Endodermal cell (in vitro differentiated cells): Measurements from ENCODE around the gene SLC9C2. TPM values are rescaled to one million over a fixed set of nuclear protein-coding genes. Genes with fewer than 3 reads are reported as not detected.

Experiments used
- DNase-seq: peaks from one replicate; pipeline ENCODE4 v3.0.0-alpha.2; 2017
- H3K27ac ChIP-seq: 2 replicates; pipeline ENCODE4 v1.5.1; 2013; ENCODE audit warnings: mild to moderate bottlenecking, low read depth, low read length, moderate library complexity
- H3K27me3 ChIP-seq: 2 replicates; pipeline ENCODE4 v1.6.1; 2013; ENCODE audit warnings: mild to moderate bottlenecking, low read length, moderate library complexity; ENCODE audit not compliant: insufficient read depth, control insufficient read depth, poor library complexity, severe bottlenecking
- H3K36me3 ChIP-seq: 2 replicates; pipeline ENCODE4 v1.7.0; 2013; ENCODE audit warnings: mild to moderate bottlenecking, low read length, moderate library complexity; ENCODE audit not compliant: control insufficient read depth, insufficient read depth
- H3K4me1 ChIP-seq: one replicate; pipeline ENCODE4 v1.7.0; 2013; ENCODE audit warnings: low read length; ENCODE audit not compliant: control insufficient read depth, insufficient read depth
- H3K4me3 ChIP-seq: 2 replicates; pipeline ENCODE4 v1.5.1; 2013; ENCODE audit warnings: mild to moderate bottlenecking, low read length, moderate library complexity
- H3K9ac ChIP-seq: 2 replicates; pipeline ENCODE4 v1.6.1; 2013; ENCODE audit warnings: mild to moderate bottlenecking, low read length, moderate library complexity; ENCODE audit not compliant: poor library complexity, severe bottlenecking; ENCODE audit errors: extremely low read depth
- H3K9me3 ChIP-seq: 2 replicates; pipeline ENCODE4 v1.6.1; 2013; ENCODE audit warnings: mild to moderate bottlenecking, low read length, moderate library complexity; ENCODE audit not compliant: control insufficient read depth
- H3K27ac Mint-ChIP-seq: 2 replicates; pipeline ENCODE4 v1.8.0; 2020; ENCODE audit warnings: mixed read lengths
- H3K27me3 Mint-ChIP-seq: 2 replicates; pipeline ENCODE4 v1.8.0; 2021; ENCODE audit warnings: mild to moderate bottlenecking, mixed read lengths; ENCODE audit not compliant: insufficient read depth
- H3K36me3 Mint-ChIP-seq: 2 replicates; pipeline ENCODE4 v1.8.0; 2020; ENCODE audit warnings: low read depth, mixed read lengths
- H3K4me1 Mint-ChIP-seq: 2 replicates; pipeline ENCODE4 v1.8.0; 2020; ENCODE audit warnings: mixed read lengths
- H3K4me3 Mint-ChIP-seq: 2 replicates; pipeline ENCODE4 v1.8.0; 2020; ENCODE audit warnings: mild to moderate bottlenecking, moderate library complexity, mixed read lengths
- H3K9me3 Mint-ChIP-seq: 2 replicates; pipeline ENCODE4 v1.8.0; 2020; ENCODE audit warnings: mild to moderate bottlenecking, mixed read lengths
- CTCF ChIP-seq: fragments of 200-600 bp; sonication (generic); conservative IDR thresholded peaks from 2 replicates; pipeline ENCODE4 v1.5.0; 2021; ENCODE audit warnings: antibody characterized with exemption, mild to moderate bottlenecking
- WGBS, 2 experiments: methylation state at CpG; one replicate each; pipeline versions ENCODE4 v1.1.5 to v1.1.7; 2013; ENCODE audit warnings: missing lambda C conversion rate in 2 of 2, mixed read lengths in 1 of 2; ENCODE audit not compliant: insufficient coverage in 1 of 2, insufficient read length in 1 of 2; 5-methylcytosine and 5-hydroxymethylcytosine counted together
- total RNA-seq, 2 donors: library from RNA; stranded (reverse); fragmentation: NEBNext Ultra II Directional in 1 of 2; extraction: Animal tissue kit (Norgen Biotek cat#: 25700) in 1 of 2; gene quantifications; 2 replicates in 1 of 2; 3 replicates in 1 of 2; pipeline ENCODE4 v1.2.1, GENCODE V29; 2021

SLC9C2 gene
- total RNA-seq, 2 donors from 2014 or later = not detected

- no peak within 1 kb of the TSS for H3K27ac Mint-ChIP-seq
- Histone ChIP-seq H3K4me1 (no peaks in the 10 kb centered on the region), H3K27me3 (no peaks in the 10 kb centered on the region), H3K9me3 (peaks cover 16% of the 10 kb centered on the region), H3K27ac (no peak within 1 kb of the TSS), H3K9ac (no peak within 1 kb of the TSS), H3K4me3 (no peak within 1 kb of the TSS), H3K36me3 (no peaks in the 10 kb centered on the region)
- H3K36me3 Mint-ChIP-seq = peaks cover 3% of the 10 kb centered on the region
- DNase-seq = no peak
- no peaks in the 10 kb centered on the region for H3K4me1 Mint-ChIP-seq
- whole genome bisulfite sequencing, 2 experiments = no CpG with 5 or more reads among the region's 1 CpG
- H3K4me3 Mint-ChIP-seq = no peak within 1 kb of the TSS
- TF ChIP-seq CTCF = no peak
- H3K27me3 Mint-ChIP-seq = no peaks in the 10 kb centered on the region
- peaks cover 20% of the 10 kb centered on the region for H3K9me3 Mint-ChIP-seq
Observed at GRCh38 chr1:173635116-173635515, 32.2 kb upstream of the SLC9C2 start, which contains the start of gene TEX50. Gene TEX50, plus strand, starts transcription at chr1:173635338. Its CDS starts 184 bp downstream, at chr1:173635522.

DNA sequence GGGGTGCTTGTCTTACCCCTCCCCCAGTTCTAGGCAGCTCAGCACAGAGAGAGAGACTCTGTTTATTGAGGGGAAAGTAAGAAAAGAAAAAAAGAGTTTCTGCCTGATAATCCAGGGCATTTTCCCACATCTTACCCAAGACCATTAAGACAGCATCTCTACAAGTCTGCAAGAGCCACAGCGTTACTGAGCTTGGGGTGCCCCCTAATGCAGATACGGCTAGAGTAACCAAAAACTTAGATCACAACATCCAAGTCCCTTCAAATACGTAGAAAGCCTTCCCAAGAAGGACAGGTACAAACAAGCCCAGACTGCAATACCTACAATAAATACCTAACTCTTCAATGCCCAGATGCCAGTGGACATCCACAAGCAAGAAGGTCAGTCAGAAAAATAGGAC is 26.0 kb upstream of the SLC9C2 start:
- no peak overlapping the region for H3K4me3 ChIP-seq
- WGBS, 2 experiments = 90% methylated on average over 3 of the region's 3 CpGs; no CpG with 5 or more reads in 1 of the 2 experiments
- H3K4me1 ChIP-seq = no peaks in the 10 kb centered on the region
- H3K9me3 ChIP-seq = no peaks in the 10 kb centered on the region
- no peaks in the 10 kb centered on the region for H3K36me3 ChIP-seq
- H3K9me3 Mint-ChIP-seq = no peaks in the 10 kb centered on the region
- no peaks in the 10 kb centered on the region for H3K4me1 Mint-ChIP-seq
- H3K27ac Mint-ChIP-seq = no peak overlapping the region
- no peaks in the 10 kb centered on the region for H3K36me3 Mint-ChIP-seq
- TF ChIP-seq CTCF = peak; percentile 53
- no peaks in the 10 kb centered on the region for H3K27me3 ChIP-seq
- H3K9ac ChIP-seq = no peak overlapping the region
- no peak for DNase-seq
- H3K27ac ChIP-seq = no peak overlapping the region
- no peak overlapping the region for H3K4me3 Mint-ChIP-seq
- H3K27me3 Mint-ChIP-seq = no peaks in the 10 kb centered on the region

GRCh38 chr1:173627269-173627668 is 24.4 kb upstream of the SLC9C2 start:
- H3K27ac Mint-ChIP-seq = no peak overlapping the region
- Histone ChIP-seq H3K9ac (no peak overlapping the region), H3K4me3 (no peak overlapping the region), H3K36me3 (no peaks in the 10 kb centered on the region), H3K4me1 (no peaks in the 10 kb centered on the region), H3K27ac (no peak overlapping the region), H3K9me3 (peaks cover 16% of the 10 kb centered on the region), H3K27me3 (no peaks in the 10 kb centered on the region)
- H3K27me3 Mint-ChIP-seq = no peaks in the 10 kb centered on the region
- TF ChIP-seq CTCF = no peak
- H3K4me3 Mint-ChIP-seq = no peak overlapping the region
- H3K9me3 Mint-ChIP-seq = peaks cover 11% of the 10 kb centered on the region
- DNase-seq = no peak
- H3K4me1 Mint-ChIP-seq = no peaks in the 10 kb centered on the region
- peaks cover 6% of the 10 kb centered on the region for H3K36me3 Mint-ChIP-seq
